C4-2B (cell line): ENCODE data around the gene FBXO8.

Experiments
- CTCF ChIP-seq: fragments of 450-650 bp; conservative IDR thresholded peaks from 2 replicates; pipeline ENCODE4 v1.5.1; 2017; ENCODE audit warnings: mild to moderate bottlenecking
- ZFX ChIP-seq: fragments of 450-650 bp; IDR thresholded peaks from 2 replicates; pipeline ENCODE4 v1.6.1; 2017

GRCh38 chr4:174215961-174216680 lies 67.3 kb downstream of the FBXO8 start:
- no peak for TF ChIP-seq CTCF
- TF ChIP-seq ZFX = no peak
